Body of pancreas (tissue), 4 donors: ENCODE measurements around the gene TMEM134. TPM values are rescaled to one million over a fixed set of nuclear protein-coding genes. Genes with fewer than 3 reads are reported as not detected.
A peak's percentile ranks its signal among the peaks of the same experiment; 100 is the strongest.

Experiments
- ATAC-seq: fragments of 150-250 bp; one replicate; pipeline ENCODE4 v1.9.1; 2016
- DNase-seq, 4 donors: peaks; one replicate each; pipeline ENCODE4 v3.0.0-alpha.2; 2019
- H3K27ac ChIP-seq, 4 donors: fragments of 200-600 bp; sonication (generic); 1 replicate in 3 of 4; 2 replicates in 1 of 4; pipeline versions ENCODE4 v1.5.1 to v1.6.1; 2016 to 2019; ENCODE audit warnings: mild to moderate bottlenecking in 1 of 4, mixed read lengths in 1 of 4, moderate library complexity in 1 of 4
- H3K27me3 ChIP-seq, 2 donors: fragments of 200-600 bp; sonication (generic); one replicate each; pipeline ENCODE4 v1.6.0; 2016; ENCODE audit warnings: mild to moderate bottlenecking in 1 of 2
- H3K36me3 ChIP-seq, 2 donors: fragments of 200-600 bp; sonication (generic); replicated peaks in 1 of 2; 2 replicates each; pipeline ENCODE4 v1.5.1; 2016; ENCODE audit warnings: low read depth in 2 of 2; ENCODE audit not compliant: insufficient read depth in 1 of 2
- H3K4me1 ChIP-seq: fragments of 200-600 bp; sonication (generic); one replicate; pipeline ENCODE4 v1.6.0; 2016
- H3K4me3 ChIP-seq, 2 donors: fragments of 200-600 bp; sonication (generic); 1 replicate in 1 of 2; 2 replicates in 1 of 2; pipeline ENCODE4 v1.5.1; 2016 to 2019
- H3K9me3 ChIP-seq, 3 donors: fragments of 200-600 bp; sonication (generic); 1 replicate in 2 of 3; 2 replicates in 1 of 3; pipeline ENCODE4 v1.5.1; 2016
- CTCF ChIP-seq, 7 experiments: fragments of 450-650 bp in 4 of 7; fragments of 200-600 bp in 3 of 7; sonication (generic) in 3 of 7; IDR thresholded peaks; one replicate each; pipeline ENCODE4 v1.5.1; 2016 to 2019; ENCODE audit warnings: antibody characterized with exemption in 7 of 7
- POLR2A ChIP-seq, 3 donors: fragments of 450-650 bp; IDR thresholded peaks; one replicate each; pipeline ENCODE4 v1.6.1; 2016; ENCODE audit warnings: antibody characterized with exemption in 3 of 3, mild to moderate bottlenecking in 2 of 3
- WGBS, 2 donors: methylation state at CpG; one replicate each; pipeline ENCODE4 v1.1.5; 2017; 5-methylcytosine and 5-hydroxymethylcytosine counted together
- intact Hi-C: fragments of 100-400 bp; cut with DNase I; formaldehyde crosslinking; loops from one replicate; pipeline ENCODE4 v1.15.1; 2023
- total RNA-seq, 2 donors: library from RNA; depleted of rRNA; stranded (reverse); fragments of >200 nt; gene quantifications; one replicate each; pipeline ENCODE4 v1.1.0, GENCODE V29; 2016

TMEM134 gene
- total RNA-seq, 2 donors from 2014 or later = 69.5 to 118 TPM

GRCh38 chr11:67416416-67417335, 52.4 kb downstream of the TMEM134 start:
- Histone ChIP-seq H3K9me3 (no peaks in the 10 kb centered on the region), H3K4me1 (peaks cover 66% of the 10 kb centered on the region), H3K36me3 (no peaks in the 10 kb centered on the region), H3K4me3 (no peak overlapping the region), H3K27ac (no peak overlapping the region), H3K27me3 (no peaks in the 10 kb centered on the region)
- intact Hi-C loops = no loop called here
- TF ChIP-seq POLR2A (IDR thresholded peaks at IDR 0.05) (no peak), CTCF (IDR thresholded peaks at IDR 0.05) (no peak)
- 56 to 59% methylated on average over 13 to 21 of the region's 21 CpGs for WGBS, 2 donors
- no peak for ATAC-seq
- DNase-seq = peak in 3 of 4 donors; percentile 46 to 71 (median 52)

DNA sequence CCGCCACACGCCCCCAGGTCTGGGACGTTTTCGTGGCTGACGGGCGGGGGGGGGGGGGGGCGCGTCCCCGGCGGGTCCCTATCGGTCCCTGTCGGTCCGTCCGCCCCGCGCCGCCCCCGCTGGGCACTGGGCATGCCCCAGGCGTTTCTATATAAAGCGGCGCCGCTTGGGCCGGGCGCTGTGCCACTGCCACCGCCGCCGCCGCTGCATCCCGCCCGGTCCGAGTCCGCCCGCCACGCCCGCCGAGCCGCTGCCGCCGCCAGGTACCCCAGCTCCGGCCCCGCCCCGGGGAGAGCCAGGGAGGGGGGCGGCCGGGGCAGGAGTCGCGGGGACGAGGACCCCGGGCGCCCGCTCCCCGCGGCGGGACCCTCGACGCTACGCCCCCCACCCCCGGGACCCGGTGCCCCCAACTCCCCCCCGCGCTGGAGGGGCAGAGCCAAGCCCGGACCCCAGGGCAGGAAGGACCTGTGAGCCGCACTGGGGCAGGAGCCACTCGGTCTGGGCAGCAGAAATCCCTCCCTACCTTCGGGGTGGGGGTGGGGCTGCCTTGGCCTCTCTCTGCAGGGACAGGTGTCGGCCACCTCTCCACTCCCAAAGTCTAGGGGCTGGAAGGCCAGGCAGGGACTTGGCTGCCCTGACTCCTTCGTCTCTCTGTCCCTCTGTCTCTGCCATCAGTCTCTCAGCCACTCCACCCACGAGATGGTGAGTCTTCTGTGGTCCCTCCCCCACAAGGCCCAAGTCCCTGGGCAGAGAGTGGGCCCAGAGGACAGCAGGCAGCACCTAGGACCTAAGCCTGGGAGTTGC, 53.3 kb downstream of the TMEM134 start, which contains the start of gene CARNS1:
Gene CARNS1 (plus strand): TSS at position 178 of the 804 bp plus-strand sequence. CDS start 522 bp downstream, at position 700.
- Histone ChIP-seq H3K27me3 (no peaks in the 10 kb centered on the region), H3K27ac (peak within 1 kb of the TSS in 2 of 4 donors; percentile 30 to 37), H3K36me3 (no peaks in the 10 kb centered on the region), H3K9me3 (no peaks in the 10 kb centered on the region), H3K4me3 (peak within 1 kb of the TSS in 1 of 2 donors; percentile 6), H3K4me1 (peaks cover 61% of the 10 kb centered on the region)
- peak in 3 of 4 donors; percentile 48 to 68 (median 63) for DNase-seq
- WGBS, 2 donors = 5 to 8% methylated on average over 5 to 56 of the region's 67 CpGs
- intact Hi-C loops = no loop called here
- ATAC-seq = no peak
- no peak for TF ChIP-seq CTCF (IDR thresholded peaks at IDR 0.05)
- TF ChIP-seq POLR2A (IDR thresholded peaks at IDR 0.05) = no peak

GRCh38 chr11:67413266-67413849, 55.7 kb downstream of the TMEM134 start:
- DNase-seq (no peak), ATAC-seq (no peak)
- intact Hi-C loops = no loop called here
- H3K36me3 ChIP-seq = no peaks in the 10 kb centered on the region
- whole genome bisulfite sequencing, 2 donors = 18 to 37% methylated on average over 2 of the region's 2 CpGs
- H3K27ac ChIP-seq = no peak overlapping the region
- no peaks in the 10 kb centered on the region for H3K27me3 ChIP-seq
- no peaks in the 10 kb centered on the region for H3K9me3 ChIP-seq
- TF ChIP-seq POLR2A (IDR thresholded peaks at IDR 0.05) (no peak), CTCF (IDR thresholded peaks at IDR 0.05) (no peak)
- no peak overlapping the region for H3K4me3 ChIP-seq
- H3K4me1 ChIP-seq = peaks cover 48% of the 10 kb centered on the region

DNA sequence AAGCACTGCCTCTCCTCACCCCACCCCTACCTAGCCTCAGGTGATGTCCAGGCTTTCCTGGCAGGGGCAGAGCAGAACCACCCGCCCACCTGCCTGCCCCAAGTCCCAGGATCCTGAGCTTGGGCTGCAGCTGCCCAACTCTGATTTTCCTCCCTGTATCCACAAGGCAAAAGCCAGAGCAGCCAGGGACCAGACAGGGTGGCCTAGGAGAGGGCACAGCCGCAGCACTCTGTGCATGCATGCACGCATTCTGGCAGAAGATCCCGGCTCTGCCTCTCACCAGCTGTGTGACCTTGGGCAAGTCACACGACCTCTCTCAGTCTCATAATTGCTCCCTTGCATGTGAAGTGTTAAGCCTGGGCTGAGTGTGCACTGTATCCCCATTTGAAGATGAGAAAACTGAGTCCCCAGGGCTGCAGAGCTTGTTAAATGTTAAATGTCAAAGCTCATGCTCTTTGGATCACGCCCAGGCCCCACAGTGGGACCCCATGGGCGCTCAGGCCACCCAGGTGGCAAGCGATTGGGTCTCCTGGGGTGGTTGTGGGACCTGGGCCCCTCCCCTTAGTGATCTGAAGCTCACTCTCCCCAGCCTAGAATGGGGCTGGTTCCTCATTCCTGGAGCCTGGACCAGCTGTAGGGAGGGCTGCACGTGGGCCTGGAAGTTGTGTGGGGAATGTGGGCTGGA, 56.4 kb downstream of the TMEM134 start:
- intact Hi-C loops = no loop called here
- Histone ChIP-seq H3K27me3 (no peaks in the 10 kb centered on the region), H3K4me1 (peaks cover 40% of the 10 kb centered on the region), H3K36me3 (no peaks in the 10 kb centered on the region), H3K27ac (no peak overlapping the region), H3K4me3 (no peak overlapping the region), H3K9me3 (no peaks in the 10 kb centered on the region)
- no peak for TF ChIP-seq CTCF (IDR thresholded peaks at IDR 0.05)
- TF ChIP-seq POLR2A (IDR thresholded peaks at IDR 0.05) = no peak
- DNase-seq = no peak
- no peak for ATAC-seq
- WGBS, 2 donors = 39 to 46% methylated on average over 3 to 9 of the region's 9 CpGs
